Smooth muscle cell of the brain vasculature (primary cell): Measurements from ENCODE around the gene NR5A1.

Source experiments
- DNase-seq: peaks from one replicate; pipeline ENCODE4 v3.0.0-alpha.2; 2012; ENCODE audit warnings: low read depth, low spot score

NR5A1 gene

DNA sequence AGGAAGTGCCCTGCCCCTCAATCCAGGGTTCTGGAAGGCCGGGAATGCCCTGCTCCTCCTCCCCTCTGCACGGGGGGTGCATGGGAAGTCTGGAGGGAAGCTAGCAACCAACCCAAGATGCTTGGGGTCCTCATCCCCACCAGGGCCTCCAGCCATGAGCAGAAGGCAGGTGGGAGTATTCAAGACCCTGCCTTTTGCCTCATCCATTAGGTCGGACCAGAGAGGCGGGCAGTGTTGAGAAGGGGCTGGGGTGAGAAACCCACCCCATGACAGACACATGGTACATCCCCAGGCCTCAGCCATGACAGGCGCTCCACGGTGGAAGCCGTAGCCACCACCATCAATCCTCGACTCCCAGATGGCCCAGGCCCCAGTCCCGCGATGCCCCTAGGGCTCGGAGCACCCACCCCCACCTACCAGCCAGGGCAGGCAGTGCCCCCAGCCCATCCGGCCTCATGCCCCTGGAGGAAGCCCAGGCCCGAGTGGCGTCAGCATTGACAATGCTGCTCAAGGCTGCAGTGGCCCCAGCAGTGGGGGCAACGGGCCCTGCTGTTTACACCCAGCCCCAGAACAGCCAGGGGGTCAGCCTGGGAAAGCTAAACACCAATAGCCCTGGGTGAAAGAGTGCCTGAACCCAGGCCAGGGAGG, 8.6 kb downstream of the NR5A1 start:
- DNase-seq = no peak

DNA sequence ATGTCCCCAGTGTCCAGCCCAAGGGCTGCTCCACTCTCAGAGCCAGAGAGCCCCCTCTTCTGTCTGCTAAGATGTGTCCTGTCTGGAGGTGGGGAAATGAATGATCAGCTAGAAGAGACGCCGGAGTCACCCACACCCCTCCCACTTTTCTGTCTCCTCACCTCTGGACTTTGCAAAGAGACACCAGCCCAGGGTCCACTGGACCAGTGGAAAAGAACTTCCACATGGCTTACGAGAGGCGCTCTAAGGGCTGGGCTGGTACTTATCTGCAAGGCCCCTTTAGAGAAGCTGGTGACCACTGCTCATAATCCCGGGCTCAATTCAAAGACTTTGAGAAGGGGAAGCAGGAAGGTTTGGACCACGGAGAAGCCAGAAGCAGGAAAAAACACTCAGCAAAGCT, 9.2 kb downstream of the NR5A1 start:
- DNase-seq = no peak

DNA sequence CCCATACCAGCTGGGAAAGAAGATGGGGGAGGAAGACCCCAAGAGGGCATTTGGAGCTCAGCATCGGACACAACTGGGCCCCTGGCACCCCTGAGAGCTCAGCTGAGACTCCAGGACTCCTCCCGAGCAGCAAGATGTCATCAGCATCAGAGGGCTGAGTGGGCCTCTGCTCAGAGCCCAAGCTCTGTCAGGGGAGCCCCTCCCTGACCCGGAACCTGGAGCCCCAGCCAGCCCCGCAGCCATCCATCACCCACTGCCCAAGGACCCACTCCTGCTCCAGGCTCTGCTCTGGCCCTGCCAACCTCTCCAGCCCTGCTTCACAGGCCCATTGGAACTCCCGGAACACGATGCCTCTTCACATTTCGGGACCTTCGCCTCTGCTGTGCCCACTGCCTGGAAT, 9.8 kb downstream of the NR5A1 start:
- no peak for DNase-seq

DNA sequence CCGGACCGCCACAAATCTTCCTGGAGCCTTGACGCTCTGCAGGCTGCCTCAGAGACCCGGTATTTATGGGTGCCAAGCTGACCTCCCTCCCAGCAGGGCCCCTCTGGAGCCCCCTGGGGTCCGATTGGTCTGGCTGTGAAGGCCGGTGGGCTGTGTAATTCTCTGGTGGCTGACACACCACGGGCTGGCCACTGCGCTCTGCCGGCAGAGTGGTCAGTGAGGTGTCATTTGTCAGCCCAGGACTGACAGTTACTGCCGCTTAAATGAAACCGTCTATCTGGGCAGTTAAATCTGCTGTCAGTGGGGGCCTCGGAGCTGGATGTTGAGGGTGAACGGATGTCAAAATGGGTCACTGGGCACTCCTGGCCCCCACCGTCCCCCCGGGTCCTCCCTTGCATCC, 10.7 kb downstream of the NR5A1 start:
- DNase-seq = no peak

DNA sequence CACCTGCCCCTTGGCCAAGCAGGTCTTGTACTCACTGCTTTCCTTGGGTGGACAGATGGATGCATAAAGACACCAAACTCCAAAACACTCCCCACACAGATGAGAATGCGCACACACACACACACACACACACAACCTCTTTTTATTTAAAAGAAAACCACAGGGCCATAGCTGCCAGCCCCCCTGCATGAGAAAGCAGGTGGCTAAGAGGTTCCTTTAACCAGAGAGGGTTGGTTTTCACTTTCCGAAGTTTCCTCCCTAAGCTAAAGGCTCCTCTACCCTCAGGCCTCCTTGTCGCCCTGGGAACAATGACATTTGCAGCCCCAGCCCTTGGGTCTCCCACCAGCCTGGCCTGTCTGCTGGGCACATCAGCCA, 11.1 kb downstream of the NR5A1 start:
- DNase-seq = no peak

DNA sequence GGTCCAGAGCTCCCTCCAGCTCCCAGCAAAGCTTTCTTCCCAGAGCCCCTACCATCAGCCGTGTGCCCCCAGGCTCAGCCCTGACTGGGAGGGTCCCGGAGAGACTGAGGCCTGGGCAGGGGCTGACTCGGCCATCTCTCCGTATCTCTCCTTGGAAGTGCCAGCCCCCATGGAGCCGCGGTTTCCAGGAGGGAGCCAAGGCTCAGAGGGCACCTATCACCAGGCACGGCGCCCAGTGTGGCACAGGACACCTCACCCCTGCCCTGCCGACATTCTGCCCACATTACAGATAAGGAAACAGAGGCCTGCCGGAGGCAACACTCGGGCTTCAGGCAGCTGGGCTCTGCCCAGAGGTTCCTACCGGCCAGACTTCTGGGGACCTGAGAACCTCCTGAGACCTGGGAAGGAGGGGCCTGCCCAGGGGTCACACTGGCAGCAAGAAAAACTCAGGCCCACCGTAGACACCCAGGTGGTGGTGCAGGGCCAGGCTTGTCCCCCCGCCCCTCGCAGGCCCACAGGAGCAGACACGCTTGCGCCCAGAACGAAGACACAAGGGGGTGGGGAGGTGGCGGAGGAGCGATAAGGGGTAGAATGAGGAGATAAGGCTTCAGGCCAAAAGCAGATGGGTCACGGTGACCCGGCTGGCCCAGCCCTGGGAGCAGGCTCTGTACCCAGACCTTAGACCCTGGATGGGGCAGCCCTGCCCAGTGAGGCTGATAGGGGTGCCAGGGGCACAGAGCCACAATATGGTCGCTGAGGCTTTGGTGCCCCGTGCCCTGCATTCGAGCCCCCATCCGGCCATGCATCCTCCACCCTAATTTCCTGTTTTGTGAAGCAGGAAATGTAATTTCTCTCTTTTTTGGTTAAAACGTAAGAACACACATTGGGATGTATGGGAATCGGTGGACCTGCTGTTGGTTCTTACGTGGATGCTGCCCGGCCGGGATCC, 11.8 kb downstream of the NR5A1 start:
- DNase-seq = no peak

DNA sequence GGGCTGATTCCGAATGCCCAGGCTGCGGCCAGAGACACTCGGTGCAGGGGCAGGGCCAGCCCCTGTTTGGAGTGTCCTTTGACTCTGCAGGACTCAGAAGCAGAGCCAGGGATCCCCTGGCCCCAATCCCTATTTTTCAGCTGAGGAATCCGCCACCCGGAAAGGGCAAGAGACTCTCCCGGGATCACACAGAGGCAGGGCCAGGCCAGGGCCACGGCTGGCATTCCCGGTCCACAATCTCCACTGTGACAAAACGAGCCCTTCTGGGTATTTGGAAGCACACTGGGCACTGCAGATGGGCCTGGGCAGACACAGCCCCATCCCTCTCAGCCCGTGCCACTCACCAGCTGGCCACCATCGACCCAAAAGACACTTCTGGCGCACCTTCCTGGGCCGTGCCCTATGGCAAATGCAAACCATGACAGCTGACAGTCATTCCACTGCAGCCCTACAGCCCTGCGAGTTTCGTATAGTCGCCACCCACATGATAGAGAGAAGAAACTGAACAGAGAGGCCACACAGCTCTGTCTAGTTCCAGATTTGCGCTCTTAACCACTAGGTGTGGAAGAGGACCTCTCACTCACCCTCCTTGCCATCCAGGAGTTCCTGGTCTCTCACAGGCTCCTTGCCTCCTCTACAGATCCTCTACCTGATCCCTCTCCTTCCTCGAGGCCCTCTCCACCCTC, 13.3 kb downstream of the NR5A1 start:
- DNase-seq = no peak

DNA sequence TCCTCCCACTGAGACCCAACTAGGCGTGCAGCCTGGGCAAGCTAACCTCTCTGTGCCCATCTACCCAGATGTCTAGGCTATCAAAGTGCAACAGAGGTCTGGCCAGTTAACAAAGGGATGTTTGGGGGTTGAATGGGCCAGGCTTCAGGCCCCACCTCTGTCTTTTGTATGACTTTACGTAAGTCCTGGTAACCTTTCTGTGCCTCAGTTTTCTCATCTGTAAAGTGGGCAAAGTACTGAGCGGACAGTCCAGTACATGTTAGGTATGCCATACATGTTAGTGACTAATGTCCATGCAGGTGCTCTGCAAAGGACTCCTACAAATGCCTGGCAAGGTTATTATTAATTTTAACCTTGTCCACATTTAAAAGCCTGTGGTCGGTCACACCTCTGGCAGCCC, 14.0 kb downstream of the NR5A1 start:
- no peak for DNase-seq

DNA sequence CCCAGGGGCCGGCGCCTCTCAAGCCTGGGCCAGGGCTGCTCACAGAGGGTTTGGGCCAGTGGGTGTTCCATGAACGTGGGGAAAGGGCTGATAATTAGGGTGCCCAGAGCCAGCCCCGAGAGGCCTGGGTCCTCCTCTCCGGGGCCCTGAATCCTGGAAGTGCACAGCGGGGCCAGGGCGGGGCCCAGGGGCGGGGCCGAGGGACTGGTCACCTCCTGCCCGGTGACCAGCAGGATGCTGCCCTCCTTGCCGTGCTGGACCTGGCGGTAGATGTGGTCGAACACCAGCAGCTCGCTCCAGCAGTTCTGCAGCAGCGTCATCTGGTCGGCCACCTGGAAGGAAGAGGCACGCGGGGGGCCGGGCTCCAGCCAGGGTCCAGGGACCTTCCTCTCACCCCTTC, 14.4 kb downstream of the NR5A1 start:
- DNase-seq = no peak

DNA sequence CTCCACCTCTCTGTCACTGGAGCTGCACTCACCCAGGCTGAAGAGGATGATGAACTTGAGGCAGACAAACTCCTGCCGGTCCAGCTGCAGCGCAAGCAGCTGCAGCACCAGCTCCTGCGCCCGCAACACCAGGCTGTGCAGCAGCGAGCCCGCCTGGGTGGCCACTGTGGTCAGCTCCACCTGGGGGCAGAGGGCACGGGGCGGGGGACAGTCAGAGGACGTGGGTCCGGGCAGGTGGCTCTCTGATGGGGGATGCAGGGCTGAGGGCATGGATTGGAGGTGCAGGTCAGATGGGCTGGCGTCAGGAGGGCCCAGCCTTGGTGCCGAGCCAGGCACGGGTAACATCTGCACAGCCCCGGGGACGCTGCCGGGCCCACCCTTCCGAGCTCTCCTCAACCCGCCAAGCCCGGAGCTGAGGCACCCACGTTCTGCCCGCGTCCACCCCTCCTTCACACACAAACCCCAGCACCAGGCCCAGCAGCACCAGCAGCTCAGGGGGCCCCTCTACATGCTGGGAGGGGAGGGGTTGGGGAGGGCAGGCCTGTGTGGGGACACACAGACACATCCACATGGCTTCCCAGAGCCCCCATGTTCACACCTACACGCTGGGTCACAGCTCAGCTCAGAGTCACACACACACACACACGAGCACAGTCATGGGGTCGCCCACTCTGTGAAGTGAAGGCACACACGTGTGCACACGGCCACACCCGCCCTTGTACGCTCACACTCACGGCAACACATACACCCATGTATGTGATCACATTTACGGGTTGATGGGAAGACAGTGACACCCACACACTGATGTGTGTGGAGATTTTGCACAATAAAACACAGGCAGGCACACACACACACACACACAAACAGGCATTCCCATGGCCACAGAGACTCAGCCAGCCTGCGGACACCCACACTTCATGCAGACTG, 15.9 kb downstream of the NR5A1 start:
- DNase-seq = no peak

DNA sequence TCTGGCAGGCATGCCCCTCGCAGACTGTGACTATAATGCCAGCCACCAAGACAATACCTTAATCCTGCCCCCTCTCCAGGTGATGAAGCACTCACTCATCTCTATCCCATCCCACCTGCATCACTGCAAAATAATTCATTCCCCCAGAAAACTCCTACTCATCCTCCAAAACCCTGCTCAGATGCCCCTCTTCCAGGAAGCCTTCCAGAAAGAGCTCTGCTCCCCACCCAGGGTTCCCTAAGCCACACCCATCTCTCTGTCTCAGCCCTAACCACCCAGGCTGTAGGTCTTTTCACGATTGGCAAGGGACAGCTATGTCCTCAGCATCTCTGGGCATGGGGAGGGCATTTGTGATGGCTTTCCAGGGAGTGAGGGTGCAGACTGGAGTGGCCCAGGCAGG, 17.2 kb downstream of the NR5A1 start:
- DNase-seq = no peak

DNA sequence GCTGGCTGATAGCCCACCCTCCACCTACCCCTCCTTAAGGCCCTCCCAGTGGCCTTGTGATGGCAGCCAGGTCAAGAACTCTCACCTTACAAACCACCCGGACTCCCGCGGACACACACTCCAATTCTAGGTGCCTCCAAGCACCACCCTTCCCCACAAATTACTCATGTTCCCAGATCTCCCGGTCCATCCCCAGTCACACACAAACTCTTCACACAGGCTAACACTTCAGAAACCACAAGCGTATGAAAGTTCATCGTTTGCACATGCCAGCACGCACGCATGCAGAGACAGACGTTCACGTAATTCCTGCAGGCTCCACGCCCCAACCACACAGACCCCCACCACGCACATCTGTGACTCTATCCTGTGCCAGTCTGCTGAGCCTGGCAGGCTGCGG, 18.0 kb downstream of the NR5A1 start:
- DNase-seq = no peak

DNA sequence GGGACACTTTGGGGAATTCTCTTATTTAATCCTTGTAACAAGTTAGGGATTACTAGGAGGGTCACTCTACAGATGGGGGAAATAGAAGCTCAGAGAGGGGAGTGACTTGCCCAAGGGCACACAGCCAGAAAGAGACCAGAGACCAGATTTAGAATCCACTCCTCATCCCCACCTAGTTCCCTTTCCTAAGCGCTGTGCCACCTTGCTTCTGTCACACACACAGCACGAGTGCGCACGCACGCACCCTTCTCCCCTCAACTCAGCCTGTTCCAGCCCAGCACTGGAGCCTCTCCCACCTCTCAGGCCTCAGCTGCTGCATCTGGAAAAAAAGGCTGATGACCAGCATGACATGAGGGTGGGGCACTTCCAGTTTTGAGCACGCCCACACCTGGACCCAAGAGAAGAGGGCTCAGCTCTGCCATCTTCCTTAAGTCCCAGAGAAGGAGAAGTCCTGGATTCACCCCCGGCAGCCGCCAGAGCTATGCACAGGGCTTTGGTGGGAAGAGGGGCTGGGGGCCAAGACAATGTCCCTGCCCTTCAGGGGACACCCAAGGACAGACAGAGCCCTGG, 18.5 kb downstream of the NR5A1 start:
- no peak for DNase-seq

DNA sequence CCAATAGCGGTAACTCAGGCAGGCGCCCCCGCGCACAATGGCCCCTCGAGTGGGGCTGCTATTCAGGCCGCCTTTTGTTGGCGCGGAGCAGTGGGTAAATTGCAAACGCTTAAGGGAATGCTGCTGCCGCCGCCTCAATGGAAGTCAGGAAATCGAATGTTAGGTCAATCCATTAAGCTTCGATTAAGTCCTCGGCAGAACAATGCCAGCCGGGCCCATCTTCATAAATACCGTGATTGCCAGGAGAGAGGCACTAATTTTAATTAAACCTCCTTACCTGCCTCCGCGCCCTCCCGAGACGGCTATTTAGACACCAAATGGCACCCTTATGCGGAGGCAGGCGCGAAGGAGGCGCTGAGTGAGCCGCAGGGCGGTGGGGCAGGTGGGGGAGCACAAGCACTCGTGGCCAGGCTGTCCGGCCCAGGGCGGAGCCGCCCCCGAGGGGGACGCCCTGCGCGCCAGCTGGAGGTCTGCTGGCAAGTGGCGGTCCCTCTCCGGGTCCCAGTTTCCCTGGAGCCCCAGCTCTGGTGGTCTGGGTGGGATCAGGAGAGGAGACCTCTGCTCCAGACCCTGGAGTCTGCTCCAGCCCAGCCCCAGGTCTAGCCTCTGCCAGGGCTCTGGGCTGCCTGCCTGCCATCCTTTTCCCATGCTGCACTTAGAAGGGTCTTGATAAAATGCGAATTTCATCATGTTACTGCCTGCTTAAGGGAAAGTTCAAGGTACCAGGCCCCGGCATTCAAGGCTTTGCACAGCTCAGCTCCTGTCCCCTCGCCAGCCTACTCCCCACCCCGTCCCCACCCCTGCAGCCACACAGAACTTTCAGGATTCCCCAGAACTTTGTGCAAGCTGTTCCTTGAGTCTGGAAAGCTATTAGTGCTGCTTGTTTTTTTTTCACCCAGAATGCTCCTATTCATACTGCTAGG, 19.7 kb downstream of the NR5A1 start:
- DNase-seq = no peak

DNA sequence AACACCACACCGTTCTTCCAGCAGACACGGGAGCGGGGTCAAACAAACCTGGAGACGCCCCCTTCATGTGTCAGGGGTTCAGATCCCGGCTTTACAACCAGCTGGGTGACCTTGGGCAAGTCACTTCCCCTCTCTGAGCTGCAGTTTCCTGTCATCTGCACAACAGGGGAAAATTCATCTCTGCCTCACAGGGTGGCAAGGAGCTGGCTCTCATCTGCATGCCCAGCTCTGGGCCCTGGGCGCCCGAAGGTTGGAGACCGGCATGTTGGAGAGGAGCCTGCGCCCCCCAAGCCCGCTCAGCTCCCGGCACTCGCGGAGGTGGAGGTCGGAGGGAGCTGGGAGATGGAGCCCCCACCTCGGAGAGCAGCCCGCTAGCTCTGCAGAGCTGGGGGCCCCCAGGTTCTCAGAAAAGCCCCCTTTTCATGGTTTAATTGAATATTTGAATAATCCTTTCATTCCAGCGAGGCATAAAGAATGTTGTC, 20.4 kb downstream of the NR5A1 start:
- no peak for DNase-seq

DNA sequence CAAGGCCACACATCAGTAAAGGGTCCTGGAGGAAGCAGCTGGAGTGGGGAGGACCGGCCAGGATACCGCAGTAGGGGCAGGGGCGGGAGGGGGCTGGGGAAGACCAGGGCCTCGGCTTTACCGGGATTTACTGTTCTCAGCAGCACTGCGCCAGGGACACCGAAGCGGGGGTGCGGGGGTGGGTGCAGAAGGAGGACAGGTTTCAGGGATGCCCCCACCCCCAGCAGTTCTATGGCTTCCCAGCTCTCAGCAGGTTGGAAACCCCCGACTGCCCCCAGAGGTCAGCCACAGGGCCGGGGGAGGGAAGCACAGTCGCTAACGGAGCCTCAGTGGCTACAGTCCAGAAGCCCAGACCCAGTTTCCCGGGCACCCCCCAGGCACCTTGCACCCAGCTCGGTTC, 21.3 kb downstream of the NR5A1 start:
- DNase-seq = no peak

DNA sequence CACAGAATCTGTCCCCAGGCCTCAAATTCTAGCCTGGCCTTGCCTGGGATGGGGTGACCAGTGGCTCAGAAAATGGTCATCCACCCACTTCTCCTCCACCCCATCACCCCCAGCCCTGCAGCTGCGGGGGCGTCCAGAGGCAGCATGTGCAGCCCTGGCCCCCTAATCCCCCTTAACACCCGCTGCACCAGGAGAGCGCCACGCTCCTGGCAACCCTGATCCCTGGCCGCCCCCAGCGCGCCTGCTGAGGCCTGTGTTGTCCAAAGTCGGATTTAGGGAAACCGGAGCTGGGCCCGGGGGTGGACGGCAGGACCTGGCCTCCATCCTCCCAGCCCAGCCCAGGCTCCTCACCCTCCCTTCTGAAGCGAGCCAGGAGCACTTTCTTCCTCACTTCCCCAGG, 22.0 kb downstream of the NR5A1 start:
- no peak for DNase-seq

DNA sequence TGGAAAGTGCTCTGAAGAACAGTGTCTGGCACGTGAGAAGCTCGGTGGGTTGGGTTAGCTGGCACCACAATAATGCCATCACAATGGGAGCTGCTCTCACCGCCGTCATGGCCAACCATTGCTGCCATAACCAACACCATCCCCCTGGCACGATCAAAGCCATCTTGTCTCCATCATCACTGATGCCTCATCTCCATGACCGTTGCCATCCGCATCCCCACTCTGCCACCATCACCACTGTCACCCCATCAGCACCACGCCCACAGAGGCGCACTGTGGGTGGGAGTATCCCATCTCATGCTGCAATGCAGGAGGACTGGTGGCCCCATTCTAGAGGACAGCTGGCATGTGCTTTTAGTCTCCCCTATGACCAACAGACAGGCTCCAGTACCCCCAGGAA, 23.7 kb downstream of the NR5A1 start:
- no peak for DNase-seq

DNA sequence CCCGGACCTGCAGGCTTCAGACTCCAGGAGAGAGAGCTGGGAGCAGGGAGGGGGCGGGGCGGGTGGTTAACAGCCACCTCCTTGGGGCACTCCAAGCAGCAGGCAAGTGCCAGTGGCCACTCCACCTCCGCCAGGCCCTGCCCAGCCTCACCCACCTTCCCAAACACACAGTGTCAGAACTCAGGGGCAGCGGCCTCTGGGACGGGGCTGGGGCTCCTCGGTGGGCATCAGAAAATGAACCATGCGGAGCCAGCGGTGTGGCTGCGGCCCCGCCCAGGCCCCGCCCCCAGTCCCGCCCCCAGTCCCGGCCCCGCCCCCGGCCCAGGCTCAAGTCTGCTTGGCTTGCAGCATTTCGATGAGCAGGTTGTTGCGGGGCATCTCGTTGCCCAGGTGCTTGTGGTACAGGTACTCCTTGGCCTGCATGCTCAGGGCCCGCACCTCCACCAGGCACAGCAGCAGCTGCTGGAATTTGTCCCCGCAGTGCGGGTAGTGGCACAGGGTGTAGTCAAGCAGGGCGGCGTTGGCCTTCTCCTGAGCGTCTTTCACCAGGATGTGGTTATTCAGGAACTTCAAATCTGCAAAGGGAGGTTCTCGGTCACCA, 24.7 kb downstream of the NR5A1 start:
- no peak for DNase-seq

DNA sequence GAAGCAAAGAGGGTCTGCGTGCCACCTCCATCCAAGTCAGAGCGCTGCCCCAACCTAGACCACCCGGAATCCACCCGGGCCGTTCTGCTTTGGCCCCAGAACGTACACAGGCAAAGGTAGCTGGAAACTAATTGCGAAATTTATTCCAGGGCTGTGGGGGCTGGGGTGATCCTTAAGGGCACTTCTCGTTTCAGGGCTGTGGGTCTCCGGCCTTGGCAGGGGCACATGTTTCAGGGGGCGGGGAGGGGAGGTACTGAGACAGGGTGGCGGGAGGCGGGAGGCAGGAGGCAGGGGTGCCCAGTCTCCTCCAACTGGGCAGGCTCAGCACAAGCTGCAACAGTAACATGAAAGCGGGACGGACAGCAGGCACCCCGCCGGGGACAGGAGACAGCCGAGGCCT, 26.1 kb downstream of the NR5A1 start:
- no peak for DNase-seq
